MG63 (cell line): ENCODE measurements around the gene RASSF1. TPM values are rescaled to one million over a fixed set of nuclear protein-coding genes. Genes with fewer than 3 reads are reported as not detected.

Experiments used
- DNase-seq: peaks from one replicate; pipeline ENCODE4 v3.0.0-alpha.2; 2020
- H3K27me3 ChIP-seq: fragments of 250-450 bp; sonication (Bioruptor Pico); 2 replicates; pipeline ENCODE4 v1.5.1; 2020; ENCODE audit warnings: mild to moderate bottlenecking, moderate library complexity
- H3K36me3 ChIP-seq: fragments of 250-450 bp; sonication (Bioruptor Pico); 2 replicates; pipeline ENCODE4 v1.5.1; 2020; ENCODE audit warnings: mild to moderate bottlenecking, moderate library complexity
- H3K4me3 ChIP-seq: fragments of 250-450 bp; sonication (Bioruptor Pico); 2 replicates; pipeline ENCODE4 v1.5.1; 2020; ENCODE audit warnings: mild to moderate bottlenecking, moderate library complexity
- H3K9me3 ChIP-seq: fragments of 250-450 bp; sonication (Bioruptor Pico); 2 replicates; pipeline ENCODE4 v1.5.1; 2020; ENCODE audit warnings: mild to moderate bottlenecking, moderate library complexity
- total RNA-seq: library from RNA; depleted of rRNA; stranded (reverse); fragments of >200 nt; shearing (Covaris generic); gene quantifications from 2 replicates; pipeline ENCODE4 v1.2.3, GENCODE V29; 2014; ENCODE audit warnings: low replicate concordance; rRNA removed

RASSF1 gene
- total RNA-seq: 17.5 and 42.0 TPM in 2 replicates

DNA sequence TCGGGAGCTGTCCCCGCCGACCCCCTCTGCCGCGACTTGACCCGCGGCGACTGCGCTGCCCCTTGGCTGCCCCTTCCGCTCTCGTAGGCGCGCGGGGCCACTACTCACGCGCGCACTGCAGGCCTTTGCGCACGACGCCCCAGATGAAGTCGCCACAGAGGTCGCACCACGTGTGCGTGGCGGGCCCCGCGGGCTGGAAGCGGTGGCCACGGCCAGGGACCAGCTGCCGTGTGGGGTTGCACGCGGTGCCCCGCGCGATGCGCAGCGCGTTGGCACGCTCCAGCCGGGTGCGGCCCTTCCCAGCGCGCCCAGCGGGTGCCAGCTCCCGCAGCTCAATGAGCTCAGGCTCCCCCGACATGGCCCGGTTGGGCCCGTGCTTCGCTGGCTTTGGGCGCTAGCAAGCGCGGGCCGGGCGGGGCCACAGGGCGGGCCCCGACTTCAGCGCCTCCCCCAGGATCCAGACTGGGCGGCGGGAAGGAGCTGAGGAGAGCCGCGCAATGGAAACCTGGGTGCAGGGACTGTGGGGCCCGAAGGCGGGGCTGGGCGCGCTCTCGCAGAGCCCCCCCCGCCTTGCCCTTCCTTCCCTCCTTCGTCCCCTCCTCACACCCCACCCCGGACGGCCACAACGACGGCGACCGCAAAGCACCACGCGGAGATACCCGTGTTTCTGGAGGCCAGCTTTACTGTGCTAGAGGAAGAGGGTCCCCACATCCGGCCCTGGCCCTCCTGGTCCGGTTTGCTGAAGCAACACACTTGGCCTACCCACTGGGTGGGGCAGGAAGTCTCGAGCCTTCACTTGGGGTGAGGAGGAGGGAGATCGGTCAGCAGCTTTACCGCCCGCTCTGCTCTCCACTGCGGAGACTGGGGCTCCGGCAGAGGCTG lies at the start of gene RASSF1:
TSS of gene RASSF1 (minus strand) at position 389 of the 882 bp plus-strand sequence. CDS start at position 358, 31 bp downstream.
- no peaks in the 10 kb centered on the region for H3K9me3 ChIP-seq
- H3K27me3 ChIP-seq: no peaks in the 10 kb centered on the region
- H3K4me3 ChIP-seq: peak within 1 kb of the TSS; percentile 50
- peaks cover 13% of the 10 kb centered on the region for H3K36me3 ChIP-seq
- peak; percentile 78 for DNase-seq

GRCh38 chr3:50389414-50389767 lies 48.8 kb upstream of the RASSF1 start:
- DNase-seq: no peak
- Histone ChIP-seq H3K4me3 (no peak overlapping the region), H3K9me3 (no peaks in the 10 kb centered on the region), H3K36me3 (no peaks in the 10 kb centered on the region), H3K27me3 (no peaks in the 10 kb centered on the region)

DNA sequence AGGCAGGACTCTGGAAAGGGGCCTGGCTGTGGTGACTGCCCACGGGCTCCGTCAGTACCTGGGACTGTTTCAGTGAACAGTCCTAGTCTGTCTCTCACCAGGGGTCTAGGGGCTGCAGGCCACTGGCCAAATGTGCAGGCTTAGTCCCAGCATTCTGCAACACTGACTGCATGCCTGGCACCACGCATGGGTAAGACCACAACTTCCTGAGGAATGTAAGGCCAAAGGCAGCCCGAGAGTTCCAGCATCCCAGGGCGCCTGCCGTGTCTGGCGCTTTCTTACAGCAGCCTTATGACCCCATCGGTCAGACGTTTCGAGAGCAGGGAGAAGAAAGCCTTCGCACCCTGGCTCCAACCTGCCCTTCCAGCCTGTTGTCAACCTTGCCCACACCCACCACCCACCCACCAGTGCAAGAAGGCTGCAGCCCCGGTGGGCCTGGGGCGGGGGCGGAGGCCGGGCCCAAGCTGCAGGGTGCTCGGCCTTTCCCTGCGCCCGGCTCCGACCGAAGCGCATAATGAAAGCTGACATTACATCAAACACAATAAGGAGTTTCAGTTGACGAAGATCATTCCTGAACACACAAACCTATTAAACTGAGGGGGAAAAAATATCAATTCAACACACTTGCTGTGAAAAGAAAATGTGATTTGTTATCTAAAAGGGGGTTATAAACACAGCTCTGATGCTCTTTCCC lies 48.2 kb upstream of the RASSF1 start:
- H3K36me3 ChIP-seq: no peaks in the 10 kb centered on the region
- H3K9me3 ChIP-seq: no peaks in the 10 kb centered on the region
- no peak overlapping the region for H3K4me3 ChIP-seq
- no peaks in the 10 kb centered on the region for H3K27me3 ChIP-seq
- peak; percentile 52 for DNase-seq

- Histone ChIP-seq H3K36me3 (no peaks in the 10 kb centered on the region), H3K27me3 (no peaks in the 10 kb centered on the region), H3K9me3 (no peaks in the 10 kb centered on the region), H3K4me3 (no peak overlapping the region)
- no peak for DNase-seq
Measured at GRCh38 chr3:50388016-50388719, 47.5 kb upstream of the RASSF1 start.

GRCh38 chr3:50385754-50386153 lies 45.1 kb upstream of the RASSF1 start:
- DNase-seq: no peak
- no peaks in the 10 kb centered on the region for H3K27me3 ChIP-seq

GRCh38 chr3:50383750-50384149 lies 43.1 kb upstream of the RASSF1 start:
- DNase-seq: no peak
- H3K9me3 ChIP-seq: no peaks in the 10 kb centered on the region
- no peak overlapping the region for H3K4me3 ChIP-seq
- H3K36me3 ChIP-seq: no peaks in the 10 kb centered on the region
- H3K27me3 ChIP-seq: no peaks in the 10 kb centered on the region

More at GRCh38 chr3:50385754-50386153, 45.1 kb upstream of the RASSF1 start:
- Histone ChIP-seq H3K4me3 (no peak overlapping the region), H3K9me3 (no peaks in the 10 kb centered on the region), H3K36me3 (no peaks in the 10 kb centered on the region)

- Histone ChIP-seq H3K9me3 (no peaks in the 10 kb centered on the region), H3K4me3 (no peak overlapping the region), H3K36me3 (no peaks in the 10 kb centered on the region), H3K27me3 (no peaks in the 10 kb centered on the region)
- no peak for DNase-seq
Measured at GRCh38 chr3:50382722-50383121, 42.1 kb upstream of the RASSF1 start.

GRCh38 chr3:50381383-50381782 lies 40.7 kb upstream of the RASSF1 start:
- Histone ChIP-seq H3K27me3 (no peaks in the 10 kb centered on the region), H3K36me3 (no peaks in the 10 kb centered on the region), H3K9me3 (no peaks in the 10 kb centered on the region), H3K4me3 (no peak overlapping the region)
- no peak for DNase-seq

DNA sequence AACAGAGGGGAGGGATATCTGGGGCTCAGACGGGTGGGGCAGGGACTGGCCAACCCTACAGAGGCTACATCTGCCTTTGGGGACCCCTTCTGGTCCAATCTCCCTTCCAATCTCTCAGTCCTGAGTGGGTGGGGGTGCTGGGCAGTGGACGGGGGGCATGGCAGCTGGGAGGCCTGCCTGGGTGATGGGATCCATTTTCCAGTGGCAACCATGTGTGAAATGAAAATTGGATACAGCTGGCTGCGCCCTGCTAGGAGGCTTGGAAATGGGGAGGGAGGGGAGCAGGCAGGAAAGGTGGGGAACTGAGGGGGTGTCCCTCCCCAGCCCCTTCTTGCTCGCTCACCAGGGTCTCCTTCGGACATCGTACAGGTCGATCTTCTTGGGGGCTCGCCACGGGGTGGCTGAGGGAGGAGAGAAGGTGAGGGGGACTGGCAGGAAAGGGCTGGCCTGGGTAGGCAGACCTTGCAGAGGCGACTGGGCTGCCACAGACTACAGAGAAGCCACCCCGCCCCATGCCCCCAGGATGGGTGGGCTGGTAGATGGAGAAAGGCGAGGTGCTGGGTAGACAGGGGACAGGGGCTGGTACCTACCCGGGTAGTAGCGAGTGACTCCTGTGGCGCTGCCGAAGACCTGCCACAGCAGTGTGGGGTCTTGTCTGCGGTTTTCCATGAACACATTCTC lies 39.9 kb upstream of the RASSF1 start:
- Histone ChIP-seq H3K9me3 (no peaks in the 10 kb centered on the region), H3K36me3 (no peaks in the 10 kb centered on the region), H3K4me3 (no peak overlapping the region), H3K27me3 (no peaks in the 10 kb centered on the region)
- no peak for DNase-seq

- Histone ChIP-seq H3K9me3 (no peaks in the 10 kb centered on the region), H3K36me3 (no peaks in the 10 kb centered on the region), H3K27me3 (no peaks in the 10 kb centered on the region), H3K4me3 (no peak overlapping the region)
- DNase-seq: no peak
Measured at GRCh38 chr3:50378757-50379156, 38.1 kb upstream of the RASSF1 start.

- Histone ChIP-seq H3K9me3 (no peaks in the 10 kb centered on the region), H3K4me3 (no peak overlapping the region), H3K36me3 (no peaks in the 10 kb centered on the region), H3K27me3 (no peaks in the 10 kb centered on the region)
- DNase-seq: no peak
Measured at GRCh38 chr3:50378024-50378423, 37.4 kb upstream of the RASSF1 start.

- DNase-seq: peak; percentile 29
- no peaks in the 10 kb centered on the region for H3K36me3 ChIP-seq
- no peaks in the 10 kb centered on the region for H3K27me3 ChIP-seq
- no peak overlapping the region for H3K4me3 ChIP-seq
- H3K9me3 ChIP-seq: no peaks in the 10 kb centered on the region
Measured at GRCh38 chr3:50375258-50375931, 34.8 kb upstream of the RASSF1 start.

DNA sequence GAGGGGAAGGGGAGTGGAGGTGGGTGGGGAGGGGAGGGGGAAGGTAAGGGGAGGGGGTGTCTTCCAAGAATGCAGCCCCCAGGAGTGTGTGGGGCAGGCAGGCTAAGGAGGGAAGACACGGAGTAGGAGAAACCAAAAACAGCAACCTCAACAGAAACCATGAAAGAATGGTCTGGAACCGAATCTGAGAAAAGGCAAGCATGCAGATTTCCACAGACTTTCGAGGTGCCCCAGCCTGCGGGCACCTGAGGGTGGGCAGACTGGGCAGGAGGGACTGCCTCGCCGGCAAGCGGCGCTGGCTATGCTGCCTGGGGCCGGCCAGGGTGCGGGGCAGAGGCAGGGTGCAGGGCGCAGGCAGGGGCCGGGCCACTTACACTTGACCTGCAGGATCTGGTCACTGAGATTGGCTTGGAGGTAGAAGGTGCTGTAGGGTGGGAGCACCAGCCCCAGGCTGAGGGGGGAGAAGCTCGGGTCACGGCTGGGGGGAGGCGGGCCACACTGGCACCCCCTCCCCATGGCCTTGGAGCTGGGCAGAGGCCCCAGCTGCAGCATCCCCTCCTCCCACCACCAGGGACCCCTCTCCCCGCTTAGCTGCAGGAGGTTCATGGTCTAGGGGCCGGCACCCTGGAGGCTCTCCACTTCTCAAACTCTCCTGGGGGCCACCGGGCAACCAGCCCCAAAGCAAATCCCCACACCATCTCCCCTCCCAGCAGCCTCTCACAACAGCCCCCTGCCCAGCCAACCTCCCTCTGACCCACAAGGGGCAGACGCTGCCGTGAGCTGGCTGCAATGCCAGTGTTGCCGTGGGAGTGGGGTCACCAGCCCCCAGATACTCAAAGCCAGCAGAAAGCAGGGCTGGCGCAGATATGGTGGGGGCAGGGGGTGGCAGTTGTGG lies 34.0 kb upstream of the RASSF1 start:
- H3K4me3 ChIP-seq: no peak overlapping the region
- no peak for DNase-seq
- H3K36me3 ChIP-seq: no peaks in the 10 kb centered on the region
- H3K9me3 ChIP-seq: no peaks in the 10 kb centered on the region
- H3K27me3 ChIP-seq: no peaks in the 10 kb centered on the region

- no peaks in the 10 kb centered on the region for H3K36me3 ChIP-seq
- no peaks in the 10 kb centered on the region for H3K27me3 ChIP-seq
- DNase-seq: no peak
Measured at GRCh38 chr3:50373146-50374051, 32.8 kb upstream of the RASSF1 start.

More at GRCh38 chr3:50373146-50374051, 32.8 kb upstream of the RASSF1 start:
- no peaks in the 10 kb centered on the region for H3K9me3 ChIP-seq
- no peak overlapping the region for H3K4me3 ChIP-seq
